OCI-LY7 (cell line): ENCODE measurements around the gene PFAS. TPM values are rescaled to one million over a fixed set of nuclear protein-coding genes. Genes with fewer than 3 reads are reported as not detected.
A peak's percentile ranks its signal among the peaks of the same experiment; 100 is the strongest.

Experiments
- Bru-seq: library from RNA; stranded (reverse); fragments of 400-500 nt; gene quantifications from one replicate; lab custom pipeline; 2021; lab: Mats Ljungman, UMichigan
- BruChase-seq, 2 experiments: library from RNA; stranded (reverse); fragments of 400-500 nt; gene quantifications; one replicate each; lab custom pipeline; 2021; lab: Mats Ljungman, UMichigan
- BruUV-seq: library from RNA; stranded (reverse); fragments of 400-500 nt; replicated peaks from 2 replicates; lab custom pipeline; 2021; lab: Mats Ljungman, UMichigan
- CTCF ChIA-PET: fragments of 300-600 bp; sonication (Branson Sonifier 250); formaldehyde crosslinking; loops from one replicate; lab custom pipeline; 2022; ENCODE audit warnings: antibody characterized with exemption; ENCODE audit not compliant: unreplicated experiment; lab: Charles Lee
- POLR2A ChIA-PET: fragments of 300-600 bp; sonication (Branson Sonifier 250); formaldehyde crosslinking; loops from one replicate; lab custom pipeline; 2022; ENCODE audit warnings: antibody characterized with exemption; lab: Charles Lee
- DNase-seq: peaks from one replicate; pipeline ENCODE4 v3.0.0-alpha.2; 2015; ENCODE audit warnings: low spot score
- H2AFZ ChIP-seq: fragments of 200-600 bp; sonication (generic), shearing (Covaris generic); 2 replicates; pipeline ENCODE4 v1.6.1; 2014; ENCODE audit warnings: mild to moderate bottlenecking, antibody characterized with exemption, low read length, moderate library complexity
- H3K27ac ChIP-seq: fragments of 200-600 bp; sonication (generic); 2 replicates; pipeline ENCODE4 v1.5.1; 2014; ENCODE audit warnings: mixed run types, low read depth, mild to moderate bottlenecking, moderate library complexity, low read length, inconsistent platforms; ENCODE audit not compliant: poor library complexity, severe bottlenecking
- H3K36me3 ChIP-seq: fragments of 200-600 bp; sonication (generic); 2 replicates; pipeline ENCODE4 v1.6.1; 2014; ENCODE audit warnings: mild to moderate bottlenecking, antibody characterized with exemption, low read length, moderate library complexity, mixed read lengths; ENCODE audit not compliant: insufficient read depth
- H3K4me1 ChIP-seq: fragments of 200-600 bp; sonication (generic); 2 replicates; pipeline ENCODE4 v1.5.1; 2014; ENCODE audit warnings: mild to moderate bottlenecking, low read length; ENCODE audit not compliant: insufficient read depth, poor library complexity, severe bottlenecking
- H3K4me2 ChIP-seq: fragments of 200-600 bp; sonication (generic); 2 replicates; pipeline ENCODE4 v1.6.1; 2014; ENCODE audit warnings: mild to moderate bottlenecking, low read length
- H3K4me3 ChIP-seq: fragments of 200-600 bp; sonication (generic); 2 replicates; pipeline ENCODE4 v1.5.1; 2014; ENCODE audit warnings: mild to moderate bottlenecking, low read depth, low read length; ENCODE audit not compliant: poor library complexity, severe bottlenecking
- H3K79me2 ChIP-seq: fragments of 200-600 bp; sonication (generic); 2 replicates; pipeline ENCODE4 v1.6.1; 2016; ENCODE audit warnings: low read depth, mild to moderate bottlenecking, low read length, moderate library complexity, mixed read lengths; ENCODE audit not compliant: insufficient read depth
- H3K9me2 ChIP-seq: fragments of 200-600 bp; sonication (generic); 2 replicates; pipeline ENCODE4 v1.6.1; 2016; ENCODE audit warnings: mild to moderate bottlenecking, low read length, mixed read lengths; ENCODE audit not compliant: insufficient read depth
- H3K9me3 ChIP-seq: fragments of 200-600 bp; sonication (generic); 2 replicates; pipeline ENCODE4 v1.6.1; 2014; ENCODE audit warnings: mild to moderate bottlenecking, mixed run types, low read length, mixed read lengths
- H4K20me1 ChIP-seq: fragments of 200-600 bp; sonication (generic); 2 replicates; pipeline ENCODE4 v1.6.1; 2014; ENCODE audit warnings: mild to moderate bottlenecking, antibody characterized with exemption, low read length, moderate library complexity, mixed read lengths; ENCODE audit not compliant: insufficient read depth
- EZH2phosphoT487 ChIP-seq: fragments of 200-600 bp; sonication (generic); IDR thresholded peaks from 2 replicates; pipeline ENCODE4 v1.6.1; 2018; ENCODE audit warnings: low read depth, borderline replicate concordance, mild to moderate bottlenecking, mixed run types, antibody characterized with exemption, low read length, moderate library complexity, mixed read lengths
- intact Hi-C: fragments of 100-400 bp; cut with micrococcal nuclease; formaldehyde crosslinking; loops from one replicate; pipeline ENCODE4 v1.10.0; 2022; ENCODE audit not compliant: unreplicated experiment
- long read RNA-seq: library from polyadenylated mRNA; stranded (forward); transcript quantifications from one replicate; pipeline ENCODE4 v2.0.0, GENCODE V29; 2022
- total RNA-seq, 2 experiments: library from RNA; depleted of rRNA in 1 of 2; stranded (reverse); fragments of >200 nt in 1 of 2; shearing (Covaris generic) in 1 of 2; gene quantifications; 2 replicates each; pipeline ENCODE4 v1.2.3, GENCODE V29; 2014 to 2022
- TF ChIP-seq, protein P1 (sequence below): fragments of 200-600 bp; sonication (generic); conservative IDR thresholded peaks from 2 replicates; pipeline ENCODE4 v1.5.1; 2014; ENCODE audit warnings: mild to moderate bottlenecking, antibody characterized with exemption, low read length, moderate library complexity, mixed read lengths

Gene PFAS
- total RNA-seq (2014; rRNA removed; shearing (Covaris generic)) (114 and 122 TPM in 2 replicates), total RNA-seq (2022) (170 and 180 TPM in 2 replicates), Bru-seq, nascent RNA (percentile 79 among the genes with signal in this experiment), BruChase-seq, experiment 1, labeled RNA remaining after a 6-hour chase (percentile 92 among the genes with signal in this experiment), BruChase-seq, experiment 2, labeled RNA remaining after a 2-hour chase (percentile 88 among the genes with signal in this experiment)
- long read RNA-seq, full-length matches to known transcripts, result 90 of 190 reads
- long read RNA-seq, partial matches to known transcripts, result 53 of 190 reads
- long read RNA-seq, other reads (novel, unspliced or antisense), result 47 of 190 reads

GRCh38 chr17:8248751-8249607 lies at the start of gene PFAS:
PFAS (plus strand) TSS chr17:8249289; CDS start chr17:8253938, 4,649 bp downstream.
- no TSS peak for BruUV-seq
- POLR2A ChIA-PET, result interaction anchor here (0.6 to 2.8 kb wide), 13 partner anchors 11 to 372 kb away, joined by 3 to 14 read pairs (median 4); partner anchors contain the start of genes RANGRF and SLC25A35
- peaks cover 37% of the 10 kb centered on the region for H3K36me3 ChIP-seq
- H3K79me2 ChIP-seq, result peaks cover 66% of the 10 kb centered on the region
- CTCF ChIA-PET, result interaction anchor here (1.2 kb wide), 1 partner anchor 46 kb away, joined by 3 read pairs; the partner anchor contains the start of gene SLC25A35
- peak within 1 kb of the TSS; percentile 87 for H3K4me3 ChIP-seq
- H3K9me2 ChIP-seq, result no peaks in the 10 kb centered on the region
- H4K20me1 ChIP-seq, result no peaks in the 10 kb centered on the region
- intact Hi-C loops, result loop anchor here (2.0 to 5.0 kb wide), 3 partner anchors 37 to 133 kb away; partner anchors contain the start of genes AURKB and RPL26
- H3K27ac ChIP-seq, result peak within 1 kb of the TSS; percentile 99
- peak within 1 kb of the TSS; percentile 58; the same call in 1 of the 2 replicates for H2AFZ ChIP-seq
- TF ChIP-seq EZH2phosphoT487, result no peak
- TF ChIP-seq, protein P1, sequence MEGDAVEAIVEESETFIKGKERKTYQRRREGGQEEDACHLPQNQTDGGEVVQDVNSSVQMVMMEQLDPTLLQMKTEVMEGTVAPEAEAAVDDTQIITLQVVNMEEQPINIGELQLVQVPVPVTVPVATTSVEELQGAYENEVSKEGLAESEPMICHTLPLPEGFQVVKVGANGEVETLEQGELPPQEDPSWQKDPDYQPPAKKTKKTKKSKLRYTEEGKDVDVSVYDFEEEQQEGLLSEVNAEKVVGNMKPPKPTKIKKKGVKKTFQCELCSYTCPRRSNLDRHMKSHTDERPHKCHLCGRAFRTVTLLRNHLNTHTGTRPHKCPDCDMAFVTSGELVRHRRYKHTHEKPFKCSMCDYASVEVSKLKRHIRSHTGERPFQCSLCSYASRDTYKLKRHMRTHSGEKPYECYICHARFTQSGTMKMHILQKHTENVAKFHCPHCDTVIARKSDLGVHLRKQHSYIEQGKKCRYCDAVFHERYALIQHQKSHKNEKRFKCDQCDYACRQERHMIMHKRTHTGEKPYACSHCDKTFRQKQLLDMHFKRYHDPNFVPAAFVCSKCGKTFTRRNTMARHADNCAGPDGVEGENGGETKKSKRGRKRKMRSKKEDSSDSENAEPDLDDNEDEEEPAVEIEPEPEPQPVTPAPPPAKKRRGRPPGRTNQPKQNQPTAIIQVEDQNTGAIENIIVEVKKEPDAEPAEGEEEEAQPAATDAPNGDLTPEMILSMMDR, result no peak
- peak within 1 kb of the TSS; percentile 89 for H3K4me2 ChIP-seq
- peak; percentile 97 for DNase-seq
- H3K4me1 ChIP-seq, result peaks cover 39% of the 10 kb centered on the region
- no peaks in the 10 kb centered on the region for H3K9me3 ChIP-seq

DNA sequence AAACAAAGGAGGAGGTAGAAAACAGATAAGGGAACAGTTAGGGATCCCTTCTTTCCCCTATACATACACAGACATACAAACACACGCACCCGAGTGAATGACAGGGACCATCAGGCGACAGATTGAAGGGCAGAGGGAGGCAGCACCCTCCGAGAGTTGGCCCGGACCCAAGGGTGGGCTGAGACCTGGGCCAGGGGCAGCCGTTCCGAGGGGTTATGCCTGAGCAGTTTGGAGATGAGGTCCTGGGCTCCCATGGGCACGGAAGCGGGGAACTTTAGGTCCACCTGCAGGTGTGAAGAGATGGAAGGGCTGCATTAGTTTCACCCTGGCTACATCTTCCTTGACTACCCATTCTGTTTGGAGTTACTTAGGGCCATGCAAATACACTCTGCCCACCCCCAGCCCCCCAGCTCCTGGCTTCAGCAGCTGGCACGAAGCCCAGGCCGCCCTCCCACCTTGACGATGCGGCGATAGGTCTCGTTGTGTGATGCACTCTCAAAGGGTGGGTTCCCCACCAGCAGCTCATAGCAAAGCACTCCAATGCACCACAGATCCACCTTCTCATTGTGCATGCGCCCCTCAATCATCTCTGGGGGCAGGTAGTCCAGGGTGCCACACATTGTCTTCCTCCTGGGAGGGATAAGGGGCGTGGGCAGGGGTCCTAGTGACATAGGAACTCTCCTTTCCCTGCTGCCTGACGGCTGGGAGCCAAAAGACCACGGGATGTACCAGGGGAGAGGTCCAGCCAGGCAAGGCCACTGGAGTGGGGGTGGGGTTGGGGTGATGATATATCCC lies 44.1 kb upstream of the PFAS start:
- Histone ChIP-seq H3K4me3 (no peak overlapping the region), H3K9me3 (no peaks in the 10 kb centered on the region), H2AFZ (no peak overlapping the region), H3K79me2 (peaks cover 28% of the 10 kb centered on the region), H3K27ac (no peak overlapping the region), H3K36me3 (peaks cover 82% of the 10 kb centered on the region), H4K20me1 (peaks cover 3% of the 10 kb centered on the region; the same call in 1 of the 2 replicates), H3K4me2 (no peak overlapping the region), H3K9me2 (no peaks in the 10 kb centered on the region), H3K4me1 (peaks cover 11% of the 10 kb centered on the region)
- CTCF ChIA-PET, result no interaction called here
- TF ChIP-seq, protein P1, result no peak
- BruUV-seq, result no TSS peak
- POLR2A ChIA-PET, result interaction anchor here (7.7 kb wide), 1 partner anchor 13 kb away, joined by 75 read pairs; the partner anchor contains the start of gene BORCS6
- intact Hi-C loops, result no loop called here
- no peak for DNase-seq
